Measurements from ENCODE around the gene DERL3.

Gene DERL3

GRCh38 chr22:23789121-23789520 is 49.7 kb downstream of the DERL3 start:
- DNase-seq: no peak
- in situ Hi-C loops (cut with MboI; ENCODE audit: low pct_unique_long_range_greater_than_20kb, low sequenced_read_pairs): no loop called here

DNA sequence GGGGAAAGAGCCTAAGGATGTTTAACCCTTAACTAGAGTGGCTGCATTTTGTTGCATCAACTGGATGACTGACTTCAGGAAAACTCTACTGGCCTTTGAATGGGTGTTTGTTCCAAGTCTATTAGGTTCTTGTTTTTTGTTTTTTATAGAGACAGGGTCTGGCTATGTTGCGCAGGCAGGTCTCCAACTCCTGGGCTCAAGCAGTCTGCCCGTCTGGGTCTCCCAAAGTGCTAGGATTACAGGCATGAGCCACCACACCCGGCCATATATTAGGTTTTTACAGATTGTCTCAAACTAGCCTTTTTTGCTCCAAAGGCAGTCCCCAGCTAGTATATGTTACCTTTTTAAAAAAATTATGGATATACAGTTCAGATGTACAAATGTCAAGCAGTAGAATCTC is 50.9 kb downstream of the DERL3 start:
- in situ Hi-C loops (cut with MboI; ENCODE audit: low pct_unique_long_range_greater_than_20kb, low sequenced_read_pairs): no loop called here
- DNase-seq: no peak

- DNase-seq: no peak
- in situ Hi-C loops (cut with MboI; ENCODE audit: low pct_unique_long_range_greater_than_20kb, low sequenced_read_pairs): no loop called here
Measured at GRCh38 chr22:23787600-23787896, 51.3 kb downstream of the DERL3 start.

DNA sequence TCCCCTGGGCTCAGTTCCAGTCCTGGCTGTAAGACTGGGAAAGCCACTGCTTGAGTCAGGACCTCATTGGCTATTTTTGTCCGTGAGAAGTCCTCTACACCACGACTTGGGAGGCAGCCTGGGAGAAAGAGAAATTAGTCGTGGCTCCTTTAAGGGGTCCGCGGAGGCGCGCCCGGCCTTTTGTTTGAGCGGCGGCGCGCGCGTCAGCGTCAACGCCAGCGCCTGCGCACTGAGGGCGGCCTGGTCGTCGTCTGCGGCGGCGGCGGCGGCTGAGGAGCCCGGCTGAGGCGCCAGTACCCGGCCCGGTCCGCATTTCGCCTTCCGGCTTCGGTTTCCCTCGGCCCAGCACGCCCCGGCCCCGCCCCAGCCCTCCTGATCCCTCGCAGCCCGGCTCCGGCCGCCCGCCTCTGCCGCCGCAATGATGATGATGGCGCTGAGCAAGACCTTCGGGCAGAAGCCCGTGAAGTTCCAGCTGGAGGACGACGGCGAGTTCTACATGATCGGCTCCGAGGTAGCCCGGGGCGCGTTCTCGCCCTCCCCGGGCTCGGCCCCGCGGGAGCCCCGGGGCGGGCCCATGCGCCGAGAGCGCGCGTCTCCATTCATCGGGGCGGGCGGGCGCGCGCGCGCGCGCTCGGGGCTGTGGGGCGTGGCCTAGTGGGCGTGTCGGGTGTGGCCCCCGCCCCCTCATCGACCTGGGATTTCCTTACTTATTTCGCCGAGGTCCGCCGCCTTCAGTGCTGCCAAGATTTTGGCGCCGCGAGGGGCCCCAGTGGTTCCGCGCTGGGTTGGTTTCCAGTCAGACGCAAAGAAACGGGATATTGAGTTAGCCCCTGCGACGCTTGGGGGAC is 51.8 kb downstream of the DERL3 start, which contains the start of gene SMARCB1:
SMARCB1 (plus strand) TSS at position 215 of the 848 bp plus-strand sequence; CDS start at position 419, 204 bp downstream.
- in situ Hi-C loops (cut with MboI; ENCODE audit: low pct_unique_long_range_greater_than_20kb, low sequenced_read_pairs): no loop called here
- DNase-seq: peak; percentile 96

DNA sequence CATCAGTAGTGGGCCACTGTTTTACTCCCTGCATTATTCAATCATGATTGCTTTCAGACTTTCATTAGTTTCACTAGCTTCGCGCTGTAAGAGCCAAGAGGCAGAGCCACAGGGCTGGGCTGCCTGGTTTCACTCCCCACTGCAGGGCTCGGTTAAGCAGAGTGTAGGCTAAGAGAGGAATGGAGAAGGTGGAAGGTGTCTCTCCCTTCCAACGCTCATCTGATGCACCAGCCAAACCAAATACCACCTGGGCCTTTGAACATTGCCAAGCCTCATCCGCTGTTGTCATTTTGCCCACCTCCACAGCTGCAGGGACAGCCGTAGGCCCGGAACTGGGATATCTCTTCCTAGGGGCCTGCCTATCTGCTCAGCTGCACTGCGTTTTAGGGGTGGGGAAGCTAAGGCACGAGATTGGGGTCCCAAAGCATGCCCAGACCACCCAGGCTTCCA is 52.5 kb downstream of the DERL3 start:
- DNase-seq: no peak
- in situ Hi-C loops (cut with MboI; ENCODE audit: low pct_unique_long_range_greater_than_20kb, low sequenced_read_pairs): no loop called here

Measured in KBM-7 (cell line).